Epithelial cell of esophagus (primary cell): ENCODE data around the gene TRIM47.
A peak's percentile ranks its signal among the peaks of the same experiment; 100 is the strongest.

Source experiments
- DNase-seq: peaks from one replicate; pipeline ENCODE4 v3.0.0; 2010; ENCODE audit warnings: low read depth
- H3K4me3 ChIP-seq: 2 replicates; pipeline ENCODE4 v1.5.1; 2011; ENCODE audit warnings: mild to moderate bottlenecking, low read length, control low read depth
- CTCF ChIP-seq: IDR thresholded peaks from 2 replicates; pipeline ENCODE4 v1.5.1; 2011; ENCODE audit warnings: low read depth, mild to moderate bottlenecking, low read length, control low read depth, inconsistent platforms; ENCODE audit not compliant: insufficient read depth; ENCODE audit errors: missing control alignments

Gene TRIM47

DNA sequence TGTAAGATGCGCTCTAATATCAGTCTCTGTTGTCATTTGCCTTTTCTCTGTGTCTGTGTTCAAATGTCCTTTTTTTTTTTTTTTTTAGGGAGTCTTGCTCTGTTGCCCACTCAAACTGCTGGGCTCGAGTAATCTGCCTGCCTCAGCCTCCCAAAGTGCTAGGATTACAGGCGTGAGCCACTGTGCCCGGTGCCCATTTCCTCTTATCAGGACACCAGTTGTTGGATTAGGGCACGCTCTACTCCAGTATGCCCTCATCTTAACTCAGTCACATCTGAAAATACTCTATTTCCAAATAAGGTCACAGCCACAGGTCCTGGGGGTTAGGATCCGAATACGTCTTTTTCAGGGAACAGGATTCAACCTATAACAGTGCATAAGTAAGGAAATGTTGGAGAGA, 1.9 kb upstream of the TRIM47 start:
- no peak overlapping the region for H3K4me3 ChIP-seq
- no peak for DNase-seq
- no peak for TF ChIP-seq CTCF

DNA sequence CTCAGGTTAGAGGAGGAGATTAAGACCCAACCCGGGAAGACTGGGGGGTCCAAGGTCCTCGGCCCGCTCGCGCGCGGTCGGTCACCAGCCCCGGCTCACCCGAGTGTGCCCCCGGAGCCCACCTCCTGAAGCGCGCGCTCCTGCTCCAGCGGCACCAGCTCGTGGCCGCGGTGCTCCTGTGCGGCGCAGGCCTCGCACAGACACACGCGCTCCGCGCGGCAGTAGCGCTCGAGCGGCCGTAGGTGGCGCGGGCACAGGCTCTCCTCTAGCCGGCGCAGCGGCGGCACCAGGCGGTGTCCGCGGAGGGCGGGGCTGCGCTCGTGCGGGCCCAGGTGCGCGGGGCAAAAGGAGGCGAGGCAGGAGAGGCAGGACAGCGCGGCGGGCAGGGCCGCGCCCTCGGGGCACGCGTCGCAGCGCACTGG, 618 bp downstream of the TRIM47 start:
- peak overlapping the region; percentile 48 for H3K4me3 ChIP-seq
- TF ChIP-seq CTCF = peak; percentile 29
- peak; percentile 85 for DNase-seq

DNA sequence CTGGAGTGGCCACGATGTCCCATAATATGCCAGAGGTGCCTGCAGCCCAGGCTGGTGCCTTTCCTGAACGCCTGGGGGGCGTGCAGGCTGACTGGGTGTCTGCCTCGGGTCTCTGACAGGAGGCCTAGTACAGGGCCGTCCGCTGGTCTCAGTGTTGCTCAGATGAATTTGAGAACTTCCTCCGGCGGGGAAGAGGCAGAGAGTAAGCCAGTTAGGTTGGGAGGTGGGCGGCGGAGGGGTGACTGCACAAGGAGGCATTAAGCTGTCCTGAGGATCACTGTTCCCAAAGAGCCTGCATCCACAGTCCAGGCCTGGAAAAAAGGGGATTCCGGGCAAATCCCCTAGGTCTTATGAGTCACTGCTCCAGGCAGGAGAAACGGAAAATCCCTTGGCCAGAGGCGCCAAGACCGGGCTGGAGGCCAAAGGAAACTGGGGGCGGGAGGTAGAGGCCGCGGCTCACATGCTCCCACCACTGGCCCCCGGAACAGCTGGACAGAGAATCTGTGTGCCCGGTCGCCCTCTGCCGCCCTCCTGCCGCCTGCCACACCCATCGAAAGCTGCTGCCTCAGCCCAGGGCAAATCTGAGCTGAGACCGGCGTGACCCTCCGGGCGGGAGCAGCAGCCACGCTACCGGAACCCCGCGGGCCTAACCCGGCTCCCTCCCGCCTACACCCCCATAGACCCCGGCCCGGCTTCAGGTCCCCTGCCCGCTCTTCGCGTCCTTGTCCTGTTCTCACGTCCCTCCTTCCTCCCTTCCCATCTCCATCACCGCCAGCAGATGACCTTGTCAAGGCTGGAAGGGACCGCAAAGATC, 1.2 kb downstream of the TRIM47 start:
- TF ChIP-seq CTCF = no peak
- peak; percentile 79 for DNase-seq
- peak overlapping the region; percentile 48 for H3K4me3 ChIP-seq

DNA sequence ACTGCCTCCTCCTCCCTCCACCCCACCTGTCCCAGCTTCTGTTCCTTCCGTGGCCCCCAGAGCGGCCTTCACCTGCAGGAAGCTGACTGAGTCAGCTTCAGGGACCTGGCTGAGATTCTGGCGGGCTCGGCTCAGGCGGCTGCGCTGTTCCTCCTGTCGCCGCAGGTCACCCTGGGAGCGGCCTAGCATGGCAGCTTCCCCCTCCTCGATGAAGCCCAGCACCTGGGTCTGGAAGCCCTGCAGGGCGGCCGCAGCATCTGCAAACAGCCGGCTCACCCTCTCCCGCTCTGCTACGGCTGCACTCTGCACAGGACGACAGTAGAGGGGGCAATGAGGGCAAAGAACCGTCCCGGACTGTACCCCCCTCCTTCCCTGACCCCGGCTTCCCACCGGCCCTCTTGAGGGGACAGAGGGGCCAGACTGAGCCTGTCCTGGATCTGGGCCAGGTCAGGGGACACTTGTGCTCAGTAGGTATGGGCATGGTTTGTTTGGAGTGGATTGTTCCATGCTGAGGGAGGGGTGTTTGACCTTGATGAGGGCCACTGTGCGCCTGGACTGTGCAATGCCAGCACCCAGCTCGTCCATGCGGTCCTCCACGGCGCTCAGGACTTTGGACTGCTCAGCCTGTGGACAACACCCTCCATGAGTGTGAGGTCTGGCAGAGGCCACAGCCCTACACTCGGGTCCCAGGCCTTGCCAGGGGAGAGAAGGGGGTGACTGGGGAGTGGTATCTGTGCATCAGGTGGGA, 2.0 kb downstream of the TRIM47 start:
- peak; percentile 70 for DNase-seq
- no peak overlapping the region for H3K4me3 ChIP-seq
- no peak for TF ChIP-seq CTCF

- DNase-seq = no peak
- TF ChIP-seq CTCF = no peak
- no peak overlapping the region for H3K4me3 ChIP-seq
Measured at GRCh38 chr17:75875940-75876189, 2.5 kb downstream of the TRIM47 start.

- no peak overlapping the region for H3K4me3 ChIP-seq
- no peak for TF ChIP-seq CTCF
- no peak for DNase-seq
Measured at GRCh38 chr17:75875182-75875939, 3.0 kb downstream of the TRIM47 start.
